Stimulated activated CD4-positive, alpha-beta T cell treated with anti-CD3 and anti-CD28 coated beads, TNF-alpha, amount 100 ng/mL, for 48 hours (primary cell): ENCODE data around the gene BARX1.

Experiments
- DNase-seq, 3 donors: peaks; one replicate each; pipeline ENCODE4 v3.0.0-alpha.2; 2020; ENCODE audit warnings: low read depth in 3 of 3

Gene BARX1

DNA sequence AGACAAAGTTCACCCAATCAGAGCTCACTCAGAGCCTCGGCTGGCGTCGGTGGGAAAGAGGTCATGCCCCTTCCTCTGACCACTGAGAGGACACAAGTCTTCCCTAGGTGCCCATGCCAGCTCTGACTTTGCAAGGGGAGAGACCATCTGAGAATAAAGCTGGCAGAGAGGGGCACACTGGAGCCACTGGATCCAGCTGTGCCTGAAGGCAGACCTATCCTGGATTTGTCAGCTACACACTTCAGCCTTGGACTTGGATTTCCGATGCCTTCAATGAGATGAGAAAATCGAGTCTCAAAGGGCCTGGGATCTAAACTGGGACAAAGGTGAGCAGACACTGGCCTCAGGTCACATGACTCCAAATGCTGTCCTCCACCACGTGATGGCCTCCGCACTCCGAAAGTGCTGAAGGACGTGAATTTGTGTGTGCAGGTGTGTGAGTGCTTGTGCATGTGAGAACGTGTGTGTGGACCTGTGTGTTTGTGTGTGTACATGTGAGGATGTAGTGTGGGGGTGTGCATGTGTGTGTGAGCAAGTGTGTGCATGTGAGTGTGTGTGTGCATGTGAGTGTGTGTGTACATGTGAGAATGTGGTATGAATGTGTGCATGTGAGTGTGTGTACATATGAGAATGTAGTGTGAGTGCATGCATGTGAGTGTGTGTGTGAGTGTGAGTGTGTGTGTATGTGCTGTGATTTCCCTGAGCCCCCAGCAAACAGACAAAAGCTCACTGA, 37.9 kb downstream of the BARX1 start:
- no peak for DNase-seq

DNA sequence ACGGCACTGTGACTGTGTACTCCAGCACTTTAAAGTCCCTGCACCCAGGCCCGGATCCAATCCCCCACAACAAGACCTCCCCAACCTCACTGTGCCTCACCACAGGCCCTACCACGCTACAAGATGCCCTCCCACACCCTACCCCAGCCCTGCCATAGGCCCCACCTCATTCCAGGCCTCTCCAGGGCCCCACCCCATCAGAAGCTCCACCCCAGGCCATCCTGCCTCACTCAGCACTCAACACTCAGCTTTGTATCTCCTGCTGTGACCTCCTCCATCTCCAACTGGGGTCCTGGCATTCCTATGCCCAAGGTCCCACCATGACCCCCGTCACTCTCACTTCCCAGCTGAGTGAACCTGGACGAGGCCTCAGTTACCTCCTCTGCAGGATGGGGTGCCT, 38.8 kb downstream of the BARX1 start:
- DNase-seq: no peak

DNA sequence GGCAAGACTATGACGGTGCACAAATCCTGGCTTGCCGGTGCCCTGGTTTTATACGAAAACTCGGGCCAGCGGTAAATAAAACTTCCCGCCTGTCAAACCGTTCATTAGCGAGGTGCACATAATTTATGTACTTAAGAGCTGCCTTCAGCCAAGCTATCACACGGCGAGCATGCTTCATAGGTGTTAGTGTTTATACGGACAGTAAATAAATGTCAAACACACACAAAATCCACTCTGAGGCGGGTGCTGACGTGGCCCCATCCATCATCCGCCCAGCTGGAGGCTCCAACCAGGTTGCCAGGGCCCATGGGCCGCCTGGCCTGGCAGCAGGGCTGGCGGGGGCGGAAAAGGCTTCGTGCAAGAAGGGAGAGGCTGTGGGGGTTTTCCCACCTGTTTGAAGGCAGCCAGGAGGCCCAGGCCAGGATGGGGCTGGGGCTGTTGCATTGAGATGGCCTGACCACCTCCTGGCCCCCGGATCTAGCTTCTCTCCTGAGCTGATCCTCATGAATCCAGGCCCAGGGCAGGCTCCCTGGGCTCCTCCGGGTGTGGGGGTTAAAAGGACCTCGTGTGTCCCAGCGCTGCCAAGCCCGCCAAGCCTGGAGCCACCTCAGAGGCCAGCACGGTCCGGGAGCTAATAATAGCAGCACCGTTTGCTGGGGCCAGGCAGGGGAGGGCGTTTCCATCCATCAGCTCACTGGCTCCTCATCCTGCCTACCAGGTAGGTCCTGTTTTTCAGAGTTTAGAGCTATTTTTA, 43.2 kb downstream of the BARX1 start:
- no peak for DNase-seq

DNA sequence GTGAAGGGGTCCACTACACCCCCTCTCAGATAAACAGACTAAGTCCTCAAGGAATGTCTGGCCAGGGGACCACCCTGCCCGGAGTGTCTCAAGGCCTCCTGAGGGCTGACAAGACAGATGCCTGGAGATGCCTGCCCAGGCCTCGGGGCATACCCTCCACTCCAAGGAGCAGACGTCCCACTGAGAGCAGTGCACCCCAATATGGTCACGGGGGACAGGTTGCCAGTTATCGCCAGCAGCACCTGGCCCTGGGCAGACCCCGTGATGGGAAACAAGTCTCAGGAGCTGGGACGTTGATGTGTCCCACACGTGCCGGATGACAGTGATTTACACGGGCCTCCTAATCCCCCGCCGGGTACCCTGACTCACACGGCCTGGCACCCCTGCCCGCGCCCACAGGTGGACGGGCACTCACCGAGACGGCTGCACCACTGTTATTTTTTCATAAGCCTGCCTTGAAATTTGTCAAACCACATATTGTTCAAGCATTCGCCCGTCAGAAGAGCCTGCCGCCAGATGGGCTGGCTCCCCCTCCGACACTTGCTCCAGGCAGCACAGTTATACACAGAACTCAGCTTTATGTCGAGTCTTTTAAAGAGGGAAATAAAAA, 43.9 kb downstream of the BARX1 start:
- DNase-seq: no peak

DNA sequence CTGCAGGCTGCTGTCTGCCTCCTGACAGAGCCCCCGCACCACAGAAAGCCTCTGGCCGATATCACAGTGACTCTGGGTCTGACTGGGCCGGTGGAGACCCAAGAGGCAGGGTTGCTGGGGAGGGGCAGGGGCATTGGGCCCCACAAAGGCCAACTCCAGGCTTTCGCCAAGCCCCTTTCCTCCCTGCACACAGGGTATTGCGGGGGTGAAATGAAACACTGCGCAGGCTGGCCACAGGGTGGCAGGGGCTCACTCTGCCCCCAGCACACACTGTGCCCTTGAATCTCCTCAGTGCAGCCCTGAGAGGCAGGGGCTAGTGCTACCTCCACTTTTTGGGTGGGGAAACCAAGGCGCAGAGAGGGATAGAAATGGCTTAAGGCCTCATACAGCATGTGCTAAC, 44.6 kb downstream of the BARX1 start:
- DNase-seq: no peak

DNA sequence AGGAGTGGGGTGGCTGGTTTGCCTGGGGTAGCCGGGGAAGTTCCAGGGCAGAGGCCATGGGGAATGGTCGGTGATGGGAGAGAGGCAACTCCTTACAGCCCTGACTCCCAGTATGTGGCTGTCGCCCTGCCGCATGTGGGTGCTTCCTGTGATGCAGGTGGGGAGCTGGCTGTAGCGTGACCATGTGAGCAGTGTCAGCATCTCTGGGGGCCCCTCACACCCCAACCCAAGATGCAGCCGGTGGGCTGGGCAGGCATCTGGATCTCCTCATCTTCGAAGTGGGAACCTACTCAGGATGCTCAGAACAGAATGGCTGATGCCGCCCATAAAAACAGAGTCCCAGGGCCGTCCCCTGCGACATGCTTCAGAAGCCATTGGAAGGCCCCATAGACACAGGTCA, 45.0 kb downstream of the BARX1 start:
- no peak for DNase-seq

DNA sequence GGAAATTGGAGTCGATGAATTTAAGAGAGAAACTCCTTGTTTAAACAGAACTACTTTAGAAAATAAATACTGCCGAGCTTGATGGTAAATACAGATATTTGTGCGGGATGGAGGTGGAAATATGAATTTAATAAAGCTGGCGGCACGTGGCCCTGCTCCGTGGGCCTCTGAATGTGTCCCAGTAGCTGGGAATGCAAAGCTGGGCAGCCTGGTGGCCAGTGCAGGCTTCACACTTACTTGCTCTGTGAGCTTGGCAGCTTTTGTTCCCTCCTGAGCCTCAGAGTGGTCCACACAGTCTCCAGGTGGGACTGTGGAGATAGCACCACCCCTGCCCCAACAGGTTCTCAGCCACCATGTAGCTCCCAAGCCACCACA, 45.9 kb downstream of the BARX1 start:
- no peak for DNase-seq

DNA sequence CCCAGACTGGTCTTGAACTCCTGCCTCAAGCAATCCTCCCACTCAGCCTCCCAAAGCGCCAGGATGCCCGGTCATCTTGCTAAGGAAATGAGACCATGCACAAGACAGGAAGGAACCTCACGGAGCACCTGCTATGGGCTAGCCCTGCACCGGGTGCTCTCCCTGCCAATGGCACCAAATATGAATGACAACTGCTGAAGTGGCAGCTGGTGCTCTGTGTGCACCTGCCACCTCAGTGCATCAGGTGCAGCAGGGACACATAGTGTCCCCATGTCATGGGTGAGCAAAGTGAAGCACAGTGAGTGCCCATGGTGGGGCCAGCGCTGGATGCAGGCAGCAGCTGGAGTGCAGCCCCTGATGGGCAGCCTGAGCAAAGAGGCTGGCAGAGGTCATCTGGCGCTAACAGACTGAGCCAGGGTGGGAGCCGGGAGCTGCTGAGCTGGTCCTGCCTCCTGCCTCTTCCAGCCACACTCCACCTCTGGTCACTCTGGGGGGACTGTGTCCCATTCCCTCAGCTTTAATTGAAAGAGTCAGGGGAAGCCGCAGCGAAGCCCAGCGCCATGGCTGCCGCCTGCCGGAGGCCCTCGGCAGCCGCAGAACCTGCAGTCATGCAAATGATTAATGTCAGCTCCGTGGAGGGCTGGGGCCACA, 46.4 kb downstream of the BARX1 start:
- no peak for DNase-seq

DNA sequence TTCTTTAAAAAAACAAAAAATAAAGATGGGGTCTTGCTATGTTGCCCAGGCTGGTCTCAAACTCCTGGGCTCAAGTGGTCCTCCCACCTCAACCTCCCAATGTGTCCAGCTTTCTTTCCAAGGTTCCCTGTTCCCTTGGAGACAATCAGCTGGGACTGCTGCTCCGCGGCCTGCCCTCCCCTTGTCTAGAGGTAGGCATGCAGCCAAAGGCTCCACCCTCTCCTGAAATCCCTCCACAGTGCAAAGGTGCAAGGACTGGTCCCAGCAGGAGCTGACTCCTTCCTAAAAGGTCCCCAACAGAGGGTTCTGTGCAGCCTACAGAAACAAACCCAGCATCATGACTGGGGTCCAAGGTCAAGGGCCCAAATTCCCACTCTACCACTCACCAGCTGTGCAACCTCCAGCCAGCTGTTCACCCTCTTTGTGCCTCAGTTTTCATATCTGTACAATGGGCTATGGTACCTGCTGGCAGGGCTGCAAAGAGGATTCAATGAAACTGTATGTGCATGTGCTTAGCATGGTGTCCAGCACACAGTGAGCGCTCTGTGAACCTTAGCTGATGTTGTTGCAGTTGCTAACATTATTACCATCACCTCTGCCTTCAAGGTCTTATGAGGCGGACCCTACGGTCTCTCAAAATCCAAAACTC, 47.5 kb downstream of the BARX1 start:
- DNase-seq: no peak

DNA sequence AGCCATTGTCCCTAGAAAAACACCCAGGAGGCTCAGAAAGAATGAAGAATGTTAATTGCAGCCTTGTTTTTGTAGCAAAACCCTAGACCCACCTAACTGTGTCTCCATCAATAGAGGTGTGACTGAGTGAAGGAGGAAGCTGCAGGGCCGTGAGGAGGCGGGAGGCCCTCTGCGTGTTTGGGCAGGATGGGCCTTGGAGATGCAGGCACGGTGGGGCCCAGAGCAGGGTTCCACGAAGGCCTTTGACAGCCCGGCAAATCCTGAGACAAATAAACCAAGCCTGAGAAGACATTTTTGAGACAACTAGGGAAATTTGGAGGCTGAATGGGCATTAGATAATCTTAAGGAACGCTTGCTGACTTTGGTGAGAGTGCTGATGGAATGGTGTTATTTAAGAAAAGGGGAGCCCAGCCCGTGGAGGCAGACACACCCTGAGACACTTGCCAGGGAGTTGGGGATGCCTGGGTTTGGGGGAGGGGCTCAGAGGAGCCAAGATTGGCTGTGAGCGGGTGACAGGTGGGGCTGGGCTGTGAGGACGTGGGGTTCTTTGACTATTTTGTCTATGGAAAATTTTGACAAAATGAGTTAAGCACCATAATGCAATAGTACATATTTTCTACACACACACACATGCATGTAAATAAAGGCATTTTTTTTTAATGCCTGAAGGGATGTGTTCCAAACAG, 48.8 kb downstream of the BARX1 start:
- DNase-seq: no peak

DNA sequence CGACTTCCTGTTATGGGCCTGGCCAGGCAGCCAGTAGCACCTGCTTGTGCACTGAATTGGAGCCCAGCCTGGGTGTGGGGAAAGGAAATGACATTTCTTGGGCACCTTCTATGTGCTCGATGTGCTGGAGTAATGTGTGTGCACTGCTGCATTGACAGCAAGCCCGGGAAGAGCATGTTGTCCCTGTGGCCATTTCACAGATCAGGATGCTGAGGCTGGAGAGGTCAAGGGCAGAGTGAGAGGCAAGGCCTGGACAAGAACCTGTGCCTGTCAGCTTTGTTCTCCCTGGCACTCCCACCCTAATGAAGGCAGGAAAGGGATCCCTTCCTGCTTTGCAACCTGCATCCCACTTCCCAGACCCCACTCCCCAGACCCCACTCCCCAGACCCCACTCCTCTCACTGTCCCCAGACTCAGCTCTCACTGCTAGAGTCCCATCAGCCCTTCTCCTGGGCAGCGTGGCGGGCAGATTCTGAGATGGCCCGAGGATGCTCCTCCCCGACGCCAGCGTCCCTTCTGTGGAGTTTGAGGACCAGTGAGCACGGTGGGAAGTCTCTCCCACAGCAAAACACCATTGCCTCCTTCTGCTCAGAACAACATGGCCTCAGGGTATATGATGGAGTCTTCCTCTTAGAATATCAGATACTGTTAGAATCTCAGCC, 49.6 kb downstream of the BARX1 start:
- no peak for DNase-seq

DNA sequence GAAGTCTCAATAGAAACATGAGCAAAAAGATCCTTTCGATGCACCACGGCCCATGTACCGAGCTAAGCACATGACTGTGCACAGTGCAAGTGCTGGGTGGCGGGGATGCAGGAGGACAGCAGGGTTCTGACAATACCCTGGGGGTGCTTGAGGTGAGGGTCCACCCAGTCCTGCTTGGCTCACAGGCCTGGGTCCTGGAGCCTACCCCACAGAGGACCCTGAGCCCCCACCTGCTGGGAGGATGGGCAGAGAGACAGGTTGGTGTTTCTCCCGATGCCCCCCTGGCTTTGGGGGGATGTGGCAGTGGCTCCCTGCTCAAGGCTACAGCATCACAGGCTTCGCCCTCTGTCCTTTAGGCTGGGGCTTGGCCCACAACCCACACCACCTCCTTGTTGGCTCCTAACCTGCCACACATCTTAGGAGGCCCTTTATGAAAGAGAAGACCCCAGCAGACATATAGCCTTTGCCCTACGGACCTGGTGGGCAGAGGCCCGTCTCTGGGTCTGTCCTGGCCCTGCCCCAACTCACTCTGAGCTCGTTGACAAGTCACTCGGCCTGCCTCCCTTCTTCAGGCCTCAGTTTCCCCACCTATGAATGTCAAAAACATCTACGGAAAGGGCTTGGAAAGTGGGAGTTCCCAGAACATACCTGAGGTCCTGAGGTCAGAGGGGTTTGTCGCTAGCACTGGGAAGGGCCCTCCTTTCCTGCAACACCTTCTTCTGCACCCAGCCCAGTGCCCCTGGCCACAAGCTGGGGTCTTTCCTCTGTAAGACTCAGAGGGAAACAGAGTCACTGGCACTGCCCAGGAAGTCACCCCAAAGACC, 50.3 kb downstream of the BARX1 start:
- no peak for DNase-seq

DNA sequence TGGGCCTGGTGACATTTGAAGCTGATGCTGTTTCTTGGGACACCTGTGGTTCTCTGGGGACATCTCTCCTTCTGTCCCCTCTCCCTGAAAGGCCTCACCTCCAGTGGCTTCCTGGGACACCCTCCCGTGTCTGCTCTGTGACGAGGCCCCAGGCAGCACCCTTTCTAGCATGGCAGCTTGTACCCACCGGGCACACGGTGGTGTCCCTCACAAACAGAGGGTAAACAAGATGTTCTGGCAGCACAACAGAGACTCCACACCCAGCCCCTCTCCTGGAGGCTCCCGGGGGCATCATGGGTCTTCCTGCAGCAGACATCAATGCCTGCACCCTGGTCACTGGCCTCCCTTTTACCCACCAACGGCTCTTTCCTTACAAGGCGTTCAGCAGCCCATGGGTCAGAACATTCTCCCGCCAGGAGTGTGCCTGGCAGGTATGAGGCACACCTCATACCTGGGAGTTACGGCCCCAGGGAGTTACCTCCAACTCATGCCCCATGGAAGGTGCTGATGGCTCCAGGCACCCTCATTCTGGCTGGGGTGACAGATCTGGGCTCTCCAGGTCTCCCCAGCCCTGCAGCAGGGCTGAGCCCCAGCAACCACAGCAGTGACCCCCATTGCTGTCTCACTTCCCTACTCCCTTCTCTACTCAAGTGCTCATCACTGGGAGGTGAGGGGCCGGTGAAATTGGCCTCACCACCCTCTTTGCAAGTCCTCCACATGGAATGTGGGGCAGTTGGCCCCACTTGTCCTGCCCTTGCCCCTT, 51.1 kb downstream of the BARX1 start:
- DNase-seq: no peak

DNA sequence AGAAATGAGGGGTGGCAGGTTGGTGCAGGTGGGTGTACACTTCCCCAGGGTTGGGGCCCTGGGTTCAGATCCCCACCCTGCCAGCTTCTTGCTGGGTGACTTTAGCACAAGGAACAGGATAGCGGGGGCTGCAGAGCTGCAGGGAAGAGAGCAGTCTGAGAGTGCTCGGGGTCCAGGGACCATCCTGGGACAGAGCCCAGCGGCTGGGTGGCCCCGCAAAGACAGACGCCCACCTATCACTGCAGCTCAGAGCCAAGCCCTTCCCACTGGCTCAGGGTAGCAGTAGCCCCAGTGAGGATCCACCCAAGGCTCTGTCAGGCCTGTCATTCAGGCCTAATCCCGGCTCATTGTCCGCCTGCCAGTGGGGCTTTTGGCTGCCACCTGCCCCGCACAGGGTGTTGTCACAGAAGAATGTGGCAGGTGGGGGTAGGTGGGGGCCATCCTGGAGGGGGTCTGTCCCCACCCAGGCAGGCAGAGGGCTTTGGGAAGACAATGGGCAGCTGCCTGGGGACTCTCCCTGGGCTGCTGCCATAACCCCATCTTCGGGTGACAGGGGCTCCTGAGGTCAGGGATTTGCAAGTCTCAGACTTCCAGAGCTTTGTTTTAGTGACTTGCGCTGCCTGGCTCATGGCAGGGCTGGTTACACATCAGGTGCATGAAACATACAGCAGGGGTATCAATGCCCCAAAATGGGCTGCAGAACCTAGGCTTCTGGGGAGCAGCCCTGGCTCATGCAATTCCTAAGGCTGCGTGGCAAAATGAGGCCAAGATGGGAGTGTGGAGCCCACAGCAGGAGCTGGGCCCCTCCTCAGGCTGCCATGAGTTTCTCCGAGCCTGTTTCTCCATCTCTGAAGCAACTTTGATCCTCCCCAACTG, 52.1 kb downstream of the BARX1 start:
- DNase-seq: no peak

DNA sequence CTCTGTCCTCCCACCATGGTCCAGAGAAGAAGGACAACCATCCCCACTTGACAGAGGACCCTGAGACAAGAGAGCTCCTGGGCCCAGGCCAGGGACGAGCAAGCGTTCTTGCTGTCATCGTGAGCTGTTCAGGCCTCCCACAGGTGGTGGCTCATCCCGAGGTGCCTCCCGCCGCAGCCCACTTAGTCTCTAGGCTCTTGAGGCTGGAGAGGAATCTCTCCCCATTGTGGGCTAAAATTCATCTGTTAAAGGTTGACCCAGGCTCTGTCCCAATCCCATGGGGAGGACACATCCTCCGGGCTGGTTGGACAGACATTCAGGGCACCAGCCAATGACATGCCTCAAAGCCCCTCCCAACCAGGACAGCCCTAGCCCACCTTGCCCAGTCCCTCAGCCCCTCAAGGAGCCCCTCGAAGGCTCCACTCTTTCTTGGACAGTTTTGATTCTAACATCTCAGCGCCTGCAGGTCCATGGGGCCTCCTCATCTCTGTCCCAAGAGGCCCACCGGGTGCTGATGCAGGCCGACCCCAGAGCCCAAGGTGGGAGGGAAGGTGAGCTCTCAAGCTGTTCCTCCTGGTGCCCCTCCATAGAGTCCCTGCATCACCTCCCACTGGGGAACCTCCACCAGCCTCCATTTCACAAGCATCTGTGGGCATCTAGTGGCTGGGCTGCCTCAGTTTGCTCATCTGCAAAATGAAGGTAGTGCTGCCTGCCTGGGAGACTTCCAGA, 52.9 kb downstream of the BARX1 start:
- no peak for DNase-seq
